SK-N-SH (cell line): ENCODE measurements around the gene TRPM3.

Source experiments
- EP300 ChIP-seq, 2 experiments: IDR thresholded peaks; 2 replicates each; pipeline versions ENCODE4 v1.4.0 to v1.6.1; 2012; ENCODE audit warnings: borderline replicate concordance in 1 of 2, low read depth in 1 of 2, low read length in 1 of 2
- GATA2 ChIP-seq: sonication (generic); formaldehyde crosslinking; IDR thresholded peaks from 2 replicates; pipeline ENCODE4 v1.5.0; 2020; ENCODE audit warnings: mild to moderate bottlenecking, missing genetic modification reagents
- MXI1 ChIP-seq: IDR thresholded peaks from 2 replicates; pipeline ENCODE4 v1.6.1; 2012; ENCODE audit warnings: mild to moderate bottlenecking, low read depth, low read length, improper control_type of control experiment
- NFIC ChIP-seq: IDR thresholded peaks from 2 replicates; pipeline ENCODE4 v1.4.0; 2012; ENCODE audit warnings: borderline replicate concordance
- POLR2AphosphoS5 ChIP-seq: IDR thresholded peaks from 2 replicates; pipeline ENCODE4 v1.6.1; 2012; ENCODE audit warnings: low read depth, low read length
- YY1 ChIP-seq: IDR thresholded peaks from 2 replicates; pipeline ENCODE4 v1.4.0; 2012; ENCODE audit warnings: low read depth, mild to moderate bottlenecking
- TF ChIP-seq, protein P1 (sequence below): fragments of 200-600 bp; sonication (generic); IDR thresholded peaks from 2 replicates; pipeline ENCODE4 v1.6.1; 2017; ENCODE audit warnings: antibody characterized with exemption, mild to moderate bottlenecking, moderate library complexity

DNA sequence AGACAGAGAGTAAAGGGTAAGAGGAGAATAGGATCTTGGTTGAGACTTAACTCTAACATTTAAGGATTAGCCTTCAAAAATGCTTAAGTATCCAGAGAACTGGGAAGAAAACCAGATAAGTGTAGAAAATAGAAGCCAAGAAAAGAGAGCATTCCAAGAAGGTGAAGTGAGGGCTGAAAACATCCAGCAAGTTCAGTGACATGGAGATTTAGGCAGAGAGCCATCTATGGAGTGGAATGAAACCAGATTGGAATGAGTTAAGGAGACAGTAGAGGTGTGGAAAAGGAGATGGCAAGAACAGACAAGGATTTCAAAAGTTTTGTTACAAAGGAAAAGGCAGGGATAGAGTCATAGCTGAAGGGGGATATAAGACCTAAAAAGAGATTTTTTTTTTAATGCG, 188.1 kb downstream of the TRPM3 start:
- TF ChIP-seq GATA2 (CRISPR knock-in tag) (no peak), EP300 (IDR thresholded peaks at IDR 0.05; ENCODE audit: borderline replicate concordance in 1 of 2, low read depth in 1 of 2, low read length in 1 of 2) (no peak), MXI1 (no peak), POLR2AphosphoS5 (no peak), YY1 (no peak), NFIC (no peak)
- TF ChIP-seq, protein P1, sequence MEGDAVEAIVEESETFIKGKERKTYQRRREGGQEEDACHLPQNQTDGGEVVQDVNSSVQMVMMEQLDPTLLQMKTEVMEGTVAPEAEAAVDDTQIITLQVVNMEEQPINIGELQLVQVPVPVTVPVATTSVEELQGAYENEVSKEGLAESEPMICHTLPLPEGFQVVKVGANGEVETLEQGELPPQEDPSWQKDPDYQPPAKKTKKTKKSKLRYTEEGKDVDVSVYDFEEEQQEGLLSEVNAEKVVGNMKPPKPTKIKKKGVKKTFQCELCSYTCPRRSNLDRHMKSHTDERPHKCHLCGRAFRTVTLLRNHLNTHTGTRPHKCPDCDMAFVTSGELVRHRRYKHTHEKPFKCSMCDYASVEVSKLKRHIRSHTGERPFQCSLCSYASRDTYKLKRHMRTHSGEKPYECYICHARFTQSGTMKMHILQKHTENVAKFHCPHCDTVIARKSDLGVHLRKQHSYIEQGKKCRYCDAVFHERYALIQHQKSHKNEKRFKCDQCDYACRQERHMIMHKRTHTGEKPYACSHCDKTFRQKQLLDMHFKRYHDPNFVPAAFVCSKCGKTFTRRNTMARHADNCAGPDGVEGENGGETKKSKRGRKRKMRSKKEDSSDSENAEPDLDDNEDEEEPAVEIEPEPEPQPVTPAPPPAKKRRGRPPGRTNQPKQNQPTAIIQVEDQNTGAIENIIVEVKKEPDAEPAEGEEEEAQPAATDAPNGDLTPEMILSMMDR: no peak
